OCI-LY3 (cell line): ENCODE measurements around the gene ZNF41.

ENCODE experiments used
- H2AFZ ChIP-seq: fragments of 200-600, 300-600 bp; shearing (Covaris generic); 2 replicates; pipeline ENCODE4 v1.6.0; 2014; ENCODE audit warnings: antibody characterized with exemption, low read depth, low read length
- H3K27ac ChIP-seq: fragments of 200-600, 300-600 bp; sonication (generic); 2 replicates; pipeline ENCODE4 v1.5.1; 2014; ENCODE audit warnings: mild to moderate bottlenecking, low read length, moderate library complexity, mixed read lengths
- H3K27me3 ChIP-seq: fragments of 200-600, 300-600 bp; sonication (generic); 2 replicates; pipeline ENCODE4 v1.6.1; 2014; ENCODE audit warnings: low read depth, low read length, mixed read lengths
- H3K36me3 ChIP-seq: fragments of 200-600, 300-600 bp; sonication (generic); replicated peaks from 2 replicates; pipeline ENCODE3; 2014; ENCODE audit warnings: low read depth, low read length, mixed read lengths
- H3K4me1 ChIP-seq: fragments of 300-600, 200-600 bp; sonication (generic); 2 replicates; pipeline ENCODE4 v1.6.1; 2014; ENCODE audit warnings: low read length, mixed read lengths
- H3K4me2 ChIP-seq: fragments of 200-600, 300-600 bp; sonication (generic); 2 replicates; pipeline ENCODE4 v1.6.1; 2014; ENCODE audit warnings: low read length, mixed read lengths
- H3K4me3 ChIP-seq: fragments of 300-600, 200-600 bp; sonication (generic); 2 replicates; pipeline ENCODE4 v1.5.1; 2014; ENCODE audit warnings: antibody characterized with exemption, mild to moderate bottlenecking, low read length, moderate library complexity
- H3K79me2 ChIP-seq: fragments of 300-600, 200-600 bp; shearing (Covaris generic); 2 replicates; pipeline ENCODE4 v1.6.1; 2014; ENCODE audit warnings: mild to moderate bottlenecking, low read length, mixed read lengths
- H3K9ac ChIP-seq: fragments of 300-600, 200-600 bp; shearing (Covaris generic); 2 replicates; pipeline ENCODE4 v1.6.0; 2014; ENCODE audit warnings: mild to moderate bottlenecking, low read length, moderate library complexity
- H3K9me3 ChIP-seq: fragments of 200-600, 300-600 bp; shearing (Covaris generic); 2 replicates; pipeline ENCODE4 v1.6.1; 2014; ENCODE audit warnings: low read length, mixed read lengths; ENCODE audit not compliant: insufficient read depth
- H4K20me1 ChIP-seq: fragments of 200-600, 300-600 bp; sonication (generic); 2 replicates; pipeline ENCODE4 v1.6.1; 2016; ENCODE audit warnings: low read length, mixed read lengths; ENCODE audit not compliant: insufficient read depth
- CTCF ChIP-seq: fragments of 200-600, 300-600 bp; sonication (generic); IDR thresholded peaks from 2 replicates; pipeline ENCODE4 v1.5.1; 2014; ENCODE audit warnings: antibody characterized with exemption, low read length, low read depth
- EZH2phosphoT487 ChIP-seq: fragments of 200-600 bp; shearing (Covaris generic); IDR thresholded peaks from 2 replicates; pipeline ENCODE4 v1.6.1; 2018; ENCODE audit warnings: antibody characterized with exemption, mixed run types, low read depth

Gene ZNF41

GRCh38 chrX:47420962-47421361 is 62.1 kb downstream of the ZNF41 start:
- H3K9me3 ChIP-seq: no peaks in the 10 kb centered on the region
- no peaks in the 10 kb centered on the region for H3K36me3 ChIP-seq
- TF ChIP-seq EZH2phosphoT487 (no peak), CTCF (no peak)
- no peak overlapping the region for H3K27ac ChIP-seq
- no peaks in the 10 kb centered on the region for H3K79me2 ChIP-seq
- H3K4me3 ChIP-seq: no peak overlapping the region
- H3K9ac ChIP-seq: no peak overlapping the region
- no peaks in the 10 kb centered on the region for H3K27me3 ChIP-seq
- no peak overlapping the region for H2AFZ ChIP-seq
- H3K4me2 ChIP-seq: no peak overlapping the region
- H3K4me1 ChIP-seq: no peaks in the 10 kb centered on the region
- H4K20me1 ChIP-seq: no peaks in the 10 kb centered on the region

- Histone ChIP-seq H3K36me3 (no peaks in the 10 kb centered on the region), H3K27ac (no peak overlapping the region), H3K4me3 (no peak overlapping the region), H3K27me3 (no peaks in the 10 kb centered on the region), H3K4me1 (no peaks in the 10 kb centered on the region), H3K9me3 (no peaks in the 10 kb centered on the region), H3K4me2 (no peak overlapping the region), H3K79me2 (no peaks in the 10 kb centered on the region), H4K20me1 (no peaks in the 10 kb centered on the region), H2AFZ (no peak overlapping the region), H3K9ac (no peak overlapping the region)
- TF ChIP-seq CTCF (no peak), EZH2phosphoT487 (no peak)
These were observed 62.8 kb downstream of the ZNF41 start for GRCh38 chrX:47420265-47420664.

GRCh38 chrX:47413179-47413594 is 69.8 kb downstream of the ZNF41 start:
- Histone ChIP-seq H3K36me3 (peaks cover 6% of the 10 kb centered on the region), H3K9me3 (no peaks in the 10 kb centered on the region; the same call in 1 of the 2 replicates), H3K4me1 (no peaks in the 10 kb centered on the region), H2AFZ (no peak overlapping the region), H3K9ac (no peak overlapping the region), H3K27ac (no peak overlapping the region), H3K4me2 (no peak overlapping the region), H4K20me1 (no peaks in the 10 kb centered on the region), H3K27me3 (no peaks in the 10 kb centered on the region), H3K4me3 (no peak overlapping the region), H3K79me2 (no peaks in the 10 kb centered on the region)
- no peak for TF ChIP-seq EZH2phosphoT487
- TF ChIP-seq CTCF: no peak
